ENCODE results near the gene TNS3. TPM values are rescaled to one million over a fixed set of nuclear protein-coding genes. Genes with fewer than 3 reads are reported as not detected.
"Not testable (repeated sequence)": the region's sequence is repeated elsewhere in the genome, so short reads cannot be mapped to it uniquely, and the experiment has no call there.

The TNS3 gene
- total RNA-seq, 1 donor from 2014 or later, result 168 TPM

DNA sequence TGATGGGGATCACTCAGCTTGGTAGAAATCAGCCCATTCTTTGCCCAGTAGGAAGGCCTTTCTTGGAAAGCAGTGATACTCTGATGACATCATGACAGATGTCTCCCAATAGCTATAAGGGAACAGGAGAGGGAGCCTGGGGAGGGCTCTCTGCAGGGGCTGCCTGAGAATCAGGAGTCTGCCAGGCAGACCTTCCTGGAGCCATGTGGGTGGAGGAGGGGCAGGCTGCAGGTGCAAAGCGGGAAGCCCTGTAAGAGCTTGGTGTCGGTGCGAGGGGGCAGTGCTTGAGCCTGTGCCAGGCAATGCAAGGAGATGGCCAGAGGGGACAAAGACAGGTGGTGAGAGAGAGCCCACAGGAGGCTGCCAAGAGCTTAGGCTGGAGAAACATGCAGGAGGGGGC is 5.0 kb upstream of the TNS3 start:
- H3K27me3 ChIP-seq, result no peaks in the 10 kb centered on the region
- H3K4me3 ChIP-seq, result no peak overlapping the region
- H3K36me3 ChIP-seq, result no peaks in the 10 kb centered on the region
- TF ChIP-seq, protein P1, sequence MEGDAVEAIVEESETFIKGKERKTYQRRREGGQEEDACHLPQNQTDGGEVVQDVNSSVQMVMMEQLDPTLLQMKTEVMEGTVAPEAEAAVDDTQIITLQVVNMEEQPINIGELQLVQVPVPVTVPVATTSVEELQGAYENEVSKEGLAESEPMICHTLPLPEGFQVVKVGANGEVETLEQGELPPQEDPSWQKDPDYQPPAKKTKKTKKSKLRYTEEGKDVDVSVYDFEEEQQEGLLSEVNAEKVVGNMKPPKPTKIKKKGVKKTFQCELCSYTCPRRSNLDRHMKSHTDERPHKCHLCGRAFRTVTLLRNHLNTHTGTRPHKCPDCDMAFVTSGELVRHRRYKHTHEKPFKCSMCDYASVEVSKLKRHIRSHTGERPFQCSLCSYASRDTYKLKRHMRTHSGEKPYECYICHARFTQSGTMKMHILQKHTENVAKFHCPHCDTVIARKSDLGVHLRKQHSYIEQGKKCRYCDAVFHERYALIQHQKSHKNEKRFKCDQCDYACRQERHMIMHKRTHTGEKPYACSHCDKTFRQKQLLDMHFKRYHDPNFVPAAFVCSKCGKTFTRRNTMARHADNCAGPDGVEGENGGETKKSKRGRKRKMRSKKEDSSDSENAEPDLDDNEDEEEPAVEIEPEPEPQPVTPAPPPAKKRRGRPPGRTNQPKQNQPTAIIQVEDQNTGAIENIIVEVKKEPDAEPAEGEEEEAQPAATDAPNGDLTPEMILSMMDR (IDR thresholded peaks at IDR 0.05), result no peak
- no peak overlapping the region for H3K27ac ChIP-seq
- DNase-seq, result no peak
- intact Hi-C loops (cut with DNase I), result no loop called here
- ATAC-seq, result no peak
- no peaks in the 10 kb centered on the region for H3K9me3 ChIP-seq
- peaks cover 45% of the 10 kb centered on the region for H3K4me1 ChIP-seq

DNA sequence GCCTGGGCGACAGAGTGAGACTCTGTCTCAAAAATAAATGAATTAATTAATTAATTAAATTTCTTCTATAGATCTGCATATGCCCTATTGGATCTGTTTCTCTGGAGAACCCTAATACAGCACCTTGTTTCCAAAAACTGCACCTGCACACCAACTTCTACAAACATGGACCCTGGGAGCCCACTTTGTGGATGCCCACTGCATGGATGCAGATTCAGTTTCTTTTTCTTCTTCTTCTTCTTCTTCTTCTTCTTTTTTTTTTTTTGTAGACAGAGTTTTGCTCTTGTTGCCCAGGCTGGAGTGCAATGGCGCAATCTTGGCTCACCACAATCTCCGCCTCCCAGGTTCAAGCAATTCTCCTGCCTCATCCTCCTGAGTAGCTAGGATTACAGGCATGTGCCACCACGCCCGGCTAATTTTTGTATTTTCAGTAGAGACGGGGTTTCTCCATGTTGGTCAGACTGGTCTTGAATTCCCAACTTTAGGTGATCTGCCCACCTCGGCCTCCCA is 4.3 kb upstream of the TNS3 start:
- intact Hi-C loops (cut with DNase I), result not testable (repeated sequence)
- peak; percentile 78 for DNase-seq

DNA sequence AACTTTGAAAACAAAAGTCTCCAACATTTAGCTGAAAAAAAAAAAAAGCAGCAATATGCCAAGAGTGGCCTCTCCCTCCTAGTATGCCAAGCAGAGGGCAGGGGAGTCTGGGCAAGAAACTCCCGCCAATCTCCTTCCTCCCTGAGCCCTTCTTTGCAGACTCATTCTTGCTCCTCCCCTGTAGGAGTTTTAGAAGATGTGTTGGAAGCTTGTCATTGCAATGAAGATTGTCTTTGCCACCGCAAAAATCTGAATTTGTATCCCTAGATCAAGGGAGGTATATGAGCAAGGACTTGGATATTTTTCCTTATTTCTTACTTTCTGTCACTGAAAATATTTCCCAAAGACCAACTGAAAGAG is 2.6 kb upstream of the TNS3 start:
- Histone ChIP-seq H3K27me3 (no peaks in the 10 kb centered on the region), H3K36me3 (no peaks in the 10 kb centered on the region), H3K27ac (no peak overlapping the region), H3K4me1 (peaks cover 42% of the 10 kb centered on the region), H3K4me3 (no peak overlapping the region), H3K9me3 (no peaks in the 10 kb centered on the region)
- ATAC-seq (no peak), DNase-seq (no peak)
- TF ChIP-seq, protein P1 (IDR thresholded peaks at IDR 0.05), result no peak
- intact Hi-C loops (cut with DNase I), result no loop called here

More for the DNA sequence above, 4.3 kb upstream of the TNS3 start:
- H3K4me1 ChIP-seq, result peaks cover 38% of the 10 kb centered on the region
- not testable (repeated sequence) for H3K36me3 ChIP-seq, H3K9me3 ChIP-seq, H3K27me3 ChIP-seq, H3K27ac ChIP-seq, ATAC-seq, H3K4me3 ChIP-seq

DNA sequence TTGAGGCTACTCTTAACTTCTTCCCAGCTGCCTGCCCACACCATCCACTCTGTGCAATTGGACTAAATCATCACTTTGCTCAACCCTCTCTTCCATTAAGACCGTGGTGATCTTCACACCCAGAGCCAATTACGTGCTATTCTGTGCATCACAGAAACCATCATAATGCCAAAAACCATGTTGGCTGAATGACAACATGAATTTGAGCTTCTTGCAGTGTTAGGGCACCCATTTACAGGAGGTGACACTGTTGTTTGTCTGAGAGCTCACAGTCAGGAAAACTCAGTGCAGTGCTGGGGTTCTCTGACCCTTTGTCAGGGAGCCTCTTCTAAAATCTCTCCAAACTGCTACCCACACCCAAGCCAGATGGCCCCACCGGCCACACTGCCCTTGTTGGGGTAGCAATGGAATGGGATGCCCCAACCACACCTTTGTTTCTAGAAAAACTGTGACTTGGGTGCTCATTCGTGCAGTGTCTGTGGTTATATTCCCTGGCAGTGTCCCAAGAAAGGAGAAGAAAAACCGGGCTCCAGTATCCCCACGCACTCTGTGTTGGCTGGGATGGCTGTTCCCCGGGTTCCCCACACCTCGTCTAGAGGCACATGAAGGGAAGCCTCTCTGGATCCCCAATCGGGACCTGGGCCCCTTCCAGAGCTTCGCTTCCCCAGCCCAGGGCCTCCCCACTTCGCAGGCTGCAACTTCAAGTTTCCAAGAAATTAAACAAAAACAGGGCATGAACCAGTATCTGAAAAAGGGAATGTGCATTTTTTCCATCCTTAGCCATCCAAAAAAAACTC is 2.0 kb upstream of the TNS3 start:
- intact Hi-C loops (cut with DNase I), result no loop called here
- DNase-seq (no peak), ATAC-seq (no peak)
- peak overlapping the region; percentile 17 for H3K27ac ChIP-seq
- no peaks in the 10 kb centered on the region for H3K9me3 ChIP-seq
- H3K4me1 ChIP-seq, result peaks cover 48% of the 10 kb centered on the region
- no peaks in the 10 kb centered on the region for H3K36me3 ChIP-seq
- no peak overlapping the region for H3K4me3 ChIP-seq
- H3K27me3 ChIP-seq, result no peaks in the 10 kb centered on the region
- TF ChIP-seq, protein P1 (IDR thresholded peaks at IDR 0.05), result no peak

DNA sequence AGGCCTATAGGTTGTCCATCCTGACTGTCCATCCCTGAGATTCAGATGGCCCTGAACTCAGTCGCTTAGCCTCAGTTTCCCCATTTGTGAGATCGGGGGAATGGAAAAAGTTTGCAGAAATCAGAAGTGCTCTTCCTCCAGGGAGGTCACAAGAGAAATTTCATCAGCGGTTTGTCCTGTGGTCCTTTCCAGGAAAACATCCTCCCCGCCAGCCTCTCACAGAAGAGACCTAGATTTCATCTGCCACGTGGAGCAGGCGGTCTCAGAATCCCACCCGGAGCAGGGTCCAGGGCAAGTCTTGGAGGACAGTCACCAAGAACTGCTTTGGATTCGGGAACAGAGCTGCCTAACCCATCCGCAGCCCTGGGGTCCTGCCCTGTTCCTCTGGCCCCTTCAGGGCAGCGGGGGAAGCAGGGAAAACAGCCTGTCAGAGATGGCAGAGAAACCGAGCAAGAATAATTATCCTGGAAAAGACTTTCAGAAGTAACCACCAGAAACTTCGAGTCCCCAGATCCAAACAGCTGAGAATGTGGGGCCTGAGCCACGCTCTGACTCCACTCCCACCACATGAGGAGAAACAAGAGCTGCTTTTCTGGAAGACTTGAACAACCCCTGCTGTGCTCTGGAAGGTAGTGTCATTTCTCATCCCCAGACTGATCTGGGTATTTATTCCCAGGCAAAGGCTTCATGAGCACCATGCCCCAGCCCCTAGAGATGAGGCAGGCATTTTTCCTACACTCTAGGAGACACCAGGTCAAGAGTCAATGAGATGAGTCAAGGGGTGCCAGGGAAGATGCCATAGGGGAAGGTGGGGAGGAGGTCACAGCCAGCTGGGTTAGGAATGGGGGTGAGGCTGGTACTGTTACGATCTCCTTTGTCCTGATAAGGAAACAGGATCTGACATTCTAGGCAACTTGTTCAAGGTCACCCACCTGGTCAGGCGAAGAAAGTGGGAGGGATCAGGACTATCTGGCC is 1.1 kb upstream of the TNS3 start:
- intact Hi-C loops (cut with DNase I), result no loop called here
- TF ChIP-seq, protein P1 (IDR thresholded peaks at IDR 0.05), result no peak
- Histone ChIP-seq H3K27ac (peak overlapping the region; percentile 89), H3K36me3 (no peaks in the 10 kb centered on the region), H3K4me3 (peak overlapping the region; percentile 69), H3K4me1 (peaks cover 56% of the 10 kb centered on the region), H3K9me3 (no peaks in the 10 kb centered on the region), H3K27me3 (no peaks in the 10 kb centered on the region)
- peak; percentile 9 for ATAC-seq
- no peak for DNase-seq

DNA sequence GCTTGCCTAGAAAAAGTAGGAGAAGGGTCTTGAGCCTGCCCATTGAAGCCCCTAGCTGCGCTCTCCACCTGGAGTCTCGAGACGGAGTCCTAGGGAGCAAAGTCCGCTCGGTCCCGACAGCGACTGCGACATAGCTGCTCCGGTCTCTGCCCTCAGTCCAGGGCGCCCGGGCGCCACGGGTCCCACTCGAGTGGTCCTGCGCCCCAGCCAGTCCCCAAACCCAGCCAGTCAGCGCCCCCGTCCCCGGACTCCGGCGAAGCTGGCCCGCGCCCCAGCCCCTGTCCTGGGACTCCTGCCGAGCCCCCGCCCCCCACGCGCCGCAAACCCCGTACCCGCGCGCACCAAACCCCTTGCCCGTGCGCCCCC is 490 bp downstream of the TNS3 start:
- no peaks in the 10 kb centered on the region for H3K36me3 ChIP-seq
- H3K4me3 ChIP-seq, result peak overlapping the region; percentile 69
- H3K27me3 ChIP-seq, result no peaks in the 10 kb centered on the region
- H3K9me3 ChIP-seq, result no peaks in the 10 kb centered on the region
- peaks cover 60% of the 10 kb centered on the region for H3K4me1 ChIP-seq
- TF ChIP-seq, protein P1 (IDR thresholded peaks at IDR 0.05), result no peak
- DNase-seq (peak; percentile 73), ATAC-seq (peak; percentile 12)
- H3K27ac ChIP-seq, result peak overlapping the region; percentile 89
- intact Hi-C loops (cut with DNase I), result no loop called here
